Activated naive CD4-positive, alpha-beta T cell treated with anti-CD3 and anti-CD28 coated beads, Interleukin-2, amount 50 U/mL, for 72 hours (primary cell): ENCODE measurements around the gene DTD2. TPM values are rescaled to one million over a fixed set of nuclear protein-coding genes. Genes with fewer than 3 reads are reported as not detected.
A peak's percentile ranks its signal among the peaks of the same experiment; 100 is the strongest.
"Not testable (repeated sequence)": the region's sequence is repeated elsewhere in the genome, so short reads cannot be mapped to it uniquely, and the experiment has no call there.

ENCODE experiments used
- ATAC-seq, 2 donors: fragments of 150-1000 bp; cut with Tn5 transposase; 2 replicates each; pipeline ENCODE4 v1.10.0; 2021; ENCODE audit warnings: mild to moderate bottlenecking in 2 of 2, moderate library complexity in 2 of 2
- DNase-seq, 2 donors: peaks; one replicate each; pipeline ENCODE4 v3.0.0; 2021 to 2022; ENCODE audit warnings: low spot score in 2 of 2
- H3K27ac Mint-ChIP-seq, 2 donors: one replicate each; pipeline ENCODE4 v1.8.0; 2022; ENCODE audit warnings: mild to moderate bottlenecking in 2 of 2, mixed read lengths in 2 of 2
- H3K36me3 Mint-ChIP-seq, 2 donors: one replicate each; pipeline ENCODE4 v1.8.0; 2022; ENCODE audit warnings: mixed read lengths in 2 of 2
- H3K9me3 Mint-ChIP-seq, 2 donors: one replicate each; pipeline ENCODE4 v1.8.0; 2022; ENCODE audit warnings: mixed read lengths in 2 of 2
- total RNA-seq, 2 donors: library from RNA; stranded (reverse); gene quantifications; one replicate each; pipeline ENCODE4 v1.2.3, GENCODE V29; 2022

DTD2 gene
- 10 to 100 TPM in 1 of 2 donors, 1 to 10 TPM in 1; 8.6 to 22.8 TPM for total RNA-seq

DNA sequence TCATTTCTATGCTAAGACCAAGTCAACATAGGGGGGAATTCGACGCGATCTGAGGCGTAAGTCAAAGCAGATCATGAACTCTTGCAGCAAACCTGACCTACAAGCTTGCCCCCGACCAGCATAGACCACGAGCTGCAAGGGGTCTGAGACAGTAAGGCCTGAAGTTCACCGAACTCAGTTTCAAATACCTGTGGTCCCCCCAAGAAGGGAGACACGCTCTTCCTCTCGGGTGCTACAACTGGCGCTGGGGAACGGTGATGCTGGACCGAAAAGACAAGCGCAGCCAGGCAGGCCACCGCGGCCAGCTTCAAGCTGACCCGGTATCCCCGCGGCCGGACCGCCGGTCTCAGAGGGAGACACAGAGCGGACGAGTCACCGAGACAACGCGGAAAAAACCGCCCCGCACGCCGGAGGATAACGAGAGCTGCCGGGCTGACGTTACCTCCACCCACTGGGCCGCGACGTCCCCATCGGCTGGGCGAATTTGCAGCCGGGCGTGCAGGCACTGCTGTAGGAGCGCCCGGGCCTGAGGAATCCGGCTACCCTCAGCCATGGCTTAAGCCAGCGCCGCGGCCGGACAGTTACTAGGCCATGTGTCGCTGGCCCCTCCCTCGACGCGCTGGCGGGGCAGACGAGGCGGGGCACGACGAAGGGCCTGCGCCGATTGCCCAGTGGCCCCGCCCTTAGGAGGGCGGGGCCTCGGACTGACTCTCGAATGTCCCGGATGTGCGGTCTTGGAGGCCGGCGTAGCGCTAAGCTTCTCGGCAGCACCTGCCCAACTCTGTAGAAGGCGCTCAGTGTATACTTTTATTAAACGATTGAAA, at the start of gene DTD2:
TSS of gene DTD2 (minus strand) at position 666 of the 824 bp plus-strand sequence. CDS start at position 553, 113 bp downstream.
- peaks cover 10 to 11% of the 10 kb centered on the region in 2 donors for H3K36me3 Mint-ChIP-seq
- DNase-seq (peak; percentile 88 to 92), ATAC-seq (peak; percentile 97 to 99)
- H3K9me3 Mint-ChIP-seq = no peaks in the 10 kb centered on the region
- H3K27ac Mint-ChIP-seq = peak within 1 kb of the TSS; percentile 91 to 99

DNA sequence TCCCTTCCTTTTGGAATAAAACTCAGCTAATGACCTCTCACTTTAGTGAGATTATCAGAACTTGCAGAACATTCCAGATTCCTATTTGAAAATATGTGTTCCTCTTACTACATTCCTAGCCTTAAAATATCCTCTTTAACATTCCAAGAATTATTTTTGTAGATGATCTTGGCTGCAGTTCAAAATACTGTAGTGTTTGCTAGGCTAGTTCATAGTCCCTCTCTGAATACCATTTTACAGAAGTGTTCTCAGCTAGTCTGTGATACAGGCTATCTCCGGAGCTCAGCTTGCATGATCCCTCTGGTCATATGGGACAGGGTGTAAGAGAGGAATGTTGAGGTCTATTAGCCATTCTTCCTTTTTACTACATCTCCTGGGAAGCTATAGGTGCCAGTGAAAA, 48.1 kb upstream of the DTD2 start:
- DNase-seq (no peak), ATAC-seq (no peak)
- H3K27ac Mint-ChIP-seq = no peak overlapping the region
- no peaks in the 10 kb centered on the region for H3K9me3 Mint-ChIP-seq
- H3K36me3 Mint-ChIP-seq = no peaks in the 10 kb centered on the region

DNA sequence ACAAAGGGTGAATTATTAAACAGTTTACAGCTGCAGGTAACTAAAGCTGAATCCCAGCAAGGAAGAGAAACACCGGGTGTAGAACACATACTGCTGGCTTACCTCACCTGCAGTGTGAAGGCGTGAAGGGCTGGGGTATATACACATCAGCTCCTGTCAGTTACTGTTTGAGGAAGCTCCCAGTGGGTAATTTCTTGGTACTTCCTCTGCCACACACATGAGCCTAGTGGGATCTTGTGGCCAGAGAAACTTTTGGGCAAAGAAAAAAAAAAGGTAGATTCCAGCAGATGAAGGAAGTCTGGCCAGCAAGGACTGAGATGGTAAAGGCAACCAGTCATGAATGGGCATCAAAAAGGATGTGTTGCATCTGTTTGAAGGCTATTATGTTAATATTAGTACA, 44.6 kb upstream of the DTD2 start:
- no peak overlapping the region for H3K27ac Mint-ChIP-seq
- no peak for ATAC-seq
- DNase-seq = no peak

GRCh38 chr14:31492759-31493498, 35.6 kb upstream of the DTD2 start:
- H3K9me3 Mint-ChIP-seq = peaks cover 4 to 6% of the 10 kb centered on the region in 2 donors
- DNase-seq (no peak), ATAC-seq (no peak)
- H3K36me3 Mint-ChIP-seq = no peaks in the 10 kb centered on the region
- H3K27ac Mint-ChIP-seq = no peak overlapping the region

More for the DNA sequence above, 44.6 kb upstream of the DTD2 start:
- Mint-ChIP-seq H3K36me3 (no peaks in the 10 kb centered on the region), H3K9me3 (peaks cover 0 to 6% of the 10 kb centered on the region in 2 donors)

DNA sequence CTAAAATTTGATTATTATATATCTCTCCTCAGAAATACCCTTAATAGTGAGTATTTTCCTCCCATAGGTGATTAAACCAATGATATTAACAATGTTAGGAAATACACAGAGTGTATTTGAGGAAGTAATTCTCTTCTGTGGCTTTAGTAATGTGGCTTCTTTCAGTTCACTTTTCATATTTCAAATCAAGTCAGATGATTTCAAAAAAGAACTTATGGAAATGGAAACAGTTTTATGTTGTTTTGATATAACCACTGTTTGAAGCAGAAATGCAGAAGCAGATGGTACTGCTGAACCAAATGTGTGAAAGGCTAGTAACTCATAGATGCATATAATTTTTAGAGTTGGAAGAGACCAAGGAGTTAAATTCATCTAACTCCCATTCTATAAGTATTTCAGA, 32.4 kb upstream of the DTD2 start:
- peaks cover 0 to 4% of the 10 kb centered on the region in 2 donors for H3K9me3 Mint-ChIP-seq
- no peaks in the 10 kb centered on the region for H3K36me3 Mint-ChIP-seq
- DNase-seq = no peak
- no peak for ATAC-seq
- no peak overlapping the region for H3K27ac Mint-ChIP-seq

DNA sequence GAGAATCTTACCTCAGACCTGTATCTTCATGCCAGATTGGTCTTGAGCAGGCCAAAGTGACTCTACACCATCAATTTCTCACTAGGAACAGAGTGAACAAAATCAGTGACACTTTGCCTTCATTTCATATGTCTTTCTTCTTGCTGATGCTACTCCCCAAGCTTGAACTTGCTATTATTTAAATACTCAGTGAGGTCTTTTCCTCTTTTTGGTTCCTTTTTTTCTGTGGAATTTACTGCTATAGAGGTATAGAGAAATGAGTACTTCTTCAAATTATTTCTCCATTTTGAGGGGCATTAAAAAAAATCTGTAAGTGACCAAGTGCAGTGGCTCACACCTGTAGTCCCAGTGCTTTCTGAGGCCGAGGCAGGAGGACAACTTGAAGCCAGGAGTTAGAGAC, 30.6 kb upstream of the DTD2 start, which contains the start of gene GPR33:
TSS of gene GPR33 (minus strand) at position 154 of the 400 bp plus-strand sequence. CDS start 4,074 bp downstream, outside the sequence.
- H3K9me3 Mint-ChIP-seq = peaks cover 0 to 4% of the 10 kb centered on the region in 2 donors
- DNase-seq (no peak), ATAC-seq (no peak)
- no peak within 1 kb of the TSS for H3K27ac Mint-ChIP-seq
- H3K36me3 Mint-ChIP-seq = no peaks in the 10 kb centered on the region

GRCh38 chr14:31486764-31487163, 29.5 kb upstream of the DTD2 start:
- DNase-seq (no peak), ATAC-seq (no peak)
- Mint-ChIP-seq H3K27ac (no peak overlapping the region), H3K9me3 (no peaks in the 10 kb centered on the region), H3K36me3 (no peaks in the 10 kb centered on the region)

- Mint-ChIP-seq H3K36me3 (no peaks in the 10 kb centered on the region), H3K27ac (no peak overlapping the region), H3K9me3 (no peaks in the 10 kb centered on the region)
- DNase-seq = no peak
- no peak for ATAC-seq
These were observed 27.4 kb upstream of the DTD2 start for GRCh38 chr14:31484754-31485153.

DNA sequence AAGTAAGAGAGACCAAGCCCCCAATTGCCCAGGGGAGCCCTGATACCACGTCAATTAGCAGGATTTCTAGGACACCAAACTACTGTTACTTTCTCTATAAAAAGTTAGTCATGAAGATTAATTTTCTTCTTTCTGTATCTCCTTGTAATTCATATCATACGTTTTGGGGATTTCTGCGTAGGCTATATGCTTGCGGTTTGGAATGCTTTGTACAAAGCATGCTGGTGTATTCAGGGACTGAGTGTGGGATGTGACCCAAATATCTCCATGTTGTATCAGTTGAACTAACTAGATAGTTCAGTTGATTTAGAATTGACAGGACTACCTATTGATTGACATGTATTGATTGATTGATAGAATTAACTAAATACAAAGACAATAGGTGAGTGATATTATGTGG, 22.9 kb upstream of the DTD2 start:
- DNase-seq (no peak), ATAC-seq (no peak)
- no peaks in the 10 kb centered on the region for H3K9me3 Mint-ChIP-seq
- H3K27ac Mint-ChIP-seq = no peak overlapping the region
- H3K36me3 Mint-ChIP-seq = no peaks in the 10 kb centered on the region

DNA sequence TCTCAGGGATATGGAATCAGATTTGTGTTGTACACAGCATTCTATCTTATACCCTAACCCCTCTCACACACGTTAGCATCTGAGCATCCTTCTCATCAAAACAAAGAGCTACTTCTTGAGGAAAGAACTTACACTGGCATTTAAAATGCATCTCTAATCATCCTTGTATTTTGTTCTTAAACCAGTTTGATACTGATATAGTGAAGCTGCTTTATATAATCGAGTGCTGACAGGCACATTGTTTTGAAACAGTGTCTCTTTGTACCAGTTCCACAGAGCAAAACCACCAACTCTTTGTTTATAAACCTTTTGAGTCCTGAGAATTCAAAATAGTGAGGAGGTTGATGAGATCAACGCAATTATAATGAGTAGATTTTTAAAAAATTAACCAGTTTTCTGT, 21.7 kb upstream of the DTD2 start:
- Mint-ChIP-seq H3K9me3 (no peaks in the 10 kb centered on the region), H3K27ac (no peak overlapping the region), H3K36me3 (no peaks in the 10 kb centered on the region)
- no peak for DNase-seq
- ATAC-seq = no peak

- DNase-seq = no peak
- H3K9me3 Mint-ChIP-seq = no peaks in the 10 kb centered on the region
- no peak overlapping the region for H3K27ac Mint-ChIP-seq
- no peak for ATAC-seq
- H3K36me3 Mint-ChIP-seq = no peaks in the 10 kb centered on the region
These were observed 19.9 kb upstream of the DTD2 start for GRCh38 chr14:31477248-31477647.

DNA sequence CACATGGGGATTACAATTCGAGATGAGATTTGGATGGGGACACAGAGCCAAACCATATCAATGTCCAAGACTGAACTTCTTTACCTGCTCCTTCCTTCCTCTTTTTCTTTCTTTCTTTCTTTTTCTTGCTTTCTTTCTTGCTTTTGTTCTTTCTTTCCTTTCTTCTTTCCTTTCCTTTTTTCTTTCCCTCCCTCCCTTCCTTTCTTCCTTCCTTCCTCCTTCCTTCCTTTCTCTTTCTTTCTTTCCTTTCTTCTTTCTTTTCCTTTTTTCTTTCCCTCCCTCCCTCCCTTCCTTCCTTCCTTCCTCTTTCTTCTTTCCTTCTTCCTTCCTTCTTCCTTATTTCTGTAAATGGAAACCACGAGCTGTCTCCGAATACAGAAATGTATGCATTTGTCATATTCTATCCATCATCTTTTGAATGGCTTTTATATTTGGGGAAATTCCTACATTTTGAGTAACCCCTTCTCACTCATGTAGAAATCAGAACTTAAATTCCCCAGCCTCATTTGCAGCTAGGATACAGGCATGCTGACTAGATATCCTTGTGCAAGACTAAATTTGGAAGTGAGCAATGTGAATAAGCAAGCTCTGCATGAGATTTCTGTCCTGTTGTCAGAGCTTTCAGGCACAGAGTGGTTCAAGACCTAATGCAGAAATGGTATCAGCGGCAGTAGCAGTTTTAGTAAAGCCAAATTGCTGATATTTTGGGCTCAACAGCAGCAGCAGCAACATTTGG, 19.0 kb upstream of the DTD2 start:
- no peak for ATAC-seq

GRCh38 chr14:31466554-31466953, 9.2 kb upstream of the DTD2 start:
- no peak for DNase-seq
- Mint-ChIP-seq H3K27ac (no peak overlapping the region), H3K9me3 (no peaks in the 10 kb centered on the region), H3K36me3 (no peaks in the 10 kb centered on the region)
- ATAC-seq = no peak

More for the DNA sequence above, 19.0 kb upstream of the DTD2 start:
- no peaks in the 10 kb centered on the region for H3K9me3 Mint-ChIP-seq
- H3K27ac Mint-ChIP-seq = no peak overlapping the region
- no peaks in the 10 kb centered on the region for H3K36me3 Mint-ChIP-seq
- no peak for DNase-seq

- no peak for ATAC-seq
- Mint-ChIP-seq H3K27ac (no peak overlapping the region), H3K36me3 (no peaks in the 10 kb centered on the region), H3K9me3 (no peaks in the 10 kb centered on the region)
- no peak for DNase-seq
These were observed 7.8 kb upstream of the DTD2 start for GRCh38 chr14:31465111-31465510.

DNA sequence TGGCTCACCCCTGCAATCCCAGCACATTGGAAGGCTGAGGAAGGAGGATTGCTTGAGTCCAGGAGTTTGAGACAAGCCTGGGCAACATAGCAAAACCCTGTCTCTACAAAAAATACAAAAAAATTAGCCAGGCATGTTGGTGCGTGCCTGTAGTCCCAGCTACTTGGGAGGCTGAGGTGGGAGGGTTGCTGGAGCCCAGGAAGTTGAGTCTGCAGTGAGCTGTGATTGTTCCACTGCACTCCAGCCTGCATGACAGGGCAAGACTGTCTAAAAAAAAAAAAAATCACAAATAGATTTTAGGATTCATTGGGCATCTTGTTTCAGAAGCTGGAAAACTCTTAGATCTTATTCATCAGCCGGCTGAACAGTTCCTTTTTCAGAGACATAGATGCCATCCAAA, 5.1 kb upstream of the DTD2 start:
- DNase-seq, ATAC-seq, H3K36me3 Mint-ChIP-seq, H3K27ac Mint-ChIP-seq, H3K9me3 Mint-ChIP-seq: not testable (repeated sequence)

GRCh38 chr14:31461545-31461944, 4.2 kb upstream of the DTD2 start:
- Mint-ChIP-seq H3K9me3 (no peaks in the 10 kb centered on the region), H3K36me3 (peaks cover 6 to 7% of the 10 kb centered on the region in 2 donors), H3K27ac (no peak overlapping the region)
- ATAC-seq = no peak
- no peak for DNase-seq
